Activated CD4-positive, alpha-beta T cell treated with anti-CD3 and anti-CD28 coated beads, Interleukin-2, Interleukin-4, amounts not matched to agents 100 ng/mL and 50 ng/mL, durations not matched to agents 16 hours and 8 hours (primary cell): ENCODE results near the gene WWP2.
"Not testable (repeated sequence)": the region's sequence is repeated elsewhere in the genome, so short reads cannot be mapped to it uniquely, and the experiment has no call there.

Source experiments
- DNase-seq: peaks from one replicate; pipeline ENCODE4 v3.0.0-alpha.2; 2020; ENCODE audit warnings: low spot score

Gene WWP2

GRCh38 chr16:69761983-69762813 is at the start of gene WWP2:
Gene WWP2 (plus strand): TSS chr16:69762332. CDS start chr16:69787011, 24,679 bp downstream.
- peak; percentile 75 for DNase-seq

- no peak for DNase-seq
These were observed 49.1 kb upstream of the WWP2 start for GRCh38 chr16:69712914-69713581.

GRCh38 chr16:69717066-69717465 is 45.1 kb upstream of the WWP2 start:
- no peak for DNase-seq

GRCh38 chr16:69718111-69718764 is 43.9 kb upstream of the WWP2 start:
- no peak for DNase-seq

GRCh38 chr16:69720822-69721430 is 41.2 kb upstream of the WWP2 start:
- DNase-seq = no peak

- DNase-seq = no peak
These were observed 40.6 kb upstream of the WWP2 start for GRCh38 chr16:69721441-69721957.

GRCh38 chr16:69724414-69724873 is 37.7 kb upstream of the WWP2 start:
- no peak for DNase-seq

GRCh38 chr16:69724981-69725479 is 37.1 kb upstream of the WWP2 start:
- no peak for DNase-seq

- DNase-seq = no peak
These were observed 36.4 kb upstream of the WWP2 start for GRCh38 chr16:69725480-69726312.

- DNase-seq = peak; percentile 96
These were observed 35.6 kb upstream of the WWP2 start, which contains the start of gene NQO1 for GRCh38 chr16:69726313-69727060. Gene NQO1 (minus strand): TSS chr16:69726560. CDS start chr16:69726439, 121 bp downstream.

- DNase-seq = no peak
These were observed 34.2 kb upstream of the WWP2 start for GRCh38 chr16:69727916-69728270.

GRCh38 chr16:69729030-69729429 is 33.1 kb upstream of the WWP2 start:
- not testable (repeated sequence) for DNase-seq

- DNase-seq = not testable (repeated sequence)
These were observed 30.9 kb upstream of the WWP2 start for GRCh38 chr16:69731280-69731679.

GRCh38 chr16:69732101-69732500 is 30.0 kb upstream of the WWP2 start:
- no peak for DNase-seq

- no peak for DNase-seq
These were observed 20.6 kb upstream of the WWP2 start for GRCh38 chr16:69741519-69741918.

GRCh38 chr16:69741951-69742904 is 19.9 kb upstream of the WWP2 start:
- DNase-seq = no peak

GRCh38 chr16:69744363-69745231 is 17.5 kb upstream of the WWP2 start:
- DNase-seq = no peak

- DNase-seq = no peak
These were observed 16.9 kb upstream of the WWP2 start for GRCh38 chr16:69745232-69745612.
